ENCODE results near the gene OR8J1. TPM values are rescaled to one million over a fixed set of nuclear protein-coding genes. Genes with fewer than 3 reads are reported as not detected.

The OR8J1 gene
- not detected for total RNA-seq

GRCh38 chr11:56353991-56354390, at the start of gene OR8J1:
Gene OR8J1, plus strand, starts transcription at chr11:56354291. Its CDS starts 5,956 bp downstream, at chr11:56360247.

GRCh38 chr11:56314844-56315243, 39.2 kb upstream of the OR8J1 start, which contains the start of gene OR8K3:
Gene OR8K3, plus strand, starts transcription at chr11:56315144. Its CDS starts 3,163 bp downstream, at chr11:56318307.

GRCh38 chr11:56345739-56346138, 8.4 kb upstream of the OR8J1 start, which contains the start of gene OR8K1:
Gene OR8K1, plus strand, starts transcription at chr11:56346039. Its CDS starts 0 bp downstream, at chr11:56346039.

GRCh38 chr11:56375324-56375723, 21.2 kb downstream of the OR8J1 start, which contains the start of gene OR8U1:
Gene OR8U1, plus strand, starts transcription at chr11:56375624. Its CDS starts 0 bp downstream, at chr11:56375624.

Other genes starting within 250 kb of the OR8J1 start
- gene OR8H3, start 231.9 kb upstream of the OR8J1 start, total RNA-seq: not detected
- gene OR8J3, start 214.1 kb upstream of the OR8J1 start, total RNA-seq: not detected
- not detected for gene OR8K5, start 194.0 kb upstream of the OR8J1 start, total RNA-seq
- gene OR5J2, start 177.7 kb upstream of the OR8J1 start, total RNA-seq: not detected
- not detected for gene OR5T2, start 120.0 kb upstream of the OR8J1 start, total RNA-seq
- not detected for gene OR5T3, start 102.0 kb upstream of the OR8J1 start, total RNA-seq
- gene OR5T1, start 80.1 kb upstream of the OR8J1 start, total RNA-seq: not detected
- not detected for gene OR8H1, start 62.0 kb upstream of the OR8J1 start, total RNA-seq
- not detected for gene OR8K3, start 39.1 kb upstream of the OR8J1 start, total RNA-seq
- not detected for gene OR8K1, start 8.3 kb upstream of the OR8J1 start, total RNA-seq
- gene OR8U1, start 21.3 kb downstream of the OR8J1 start, total RNA-seq: not detected
- not detected for gene OR5AL1, start 58.4 kb downstream of the OR8J1 start, total RNA-seq
- gene OR5M3, start 119.1 kb downstream of the OR8J1 start, total RNA-seq: not detected
- not detected for gene OR5M8, start 137.1 kb downstream of the OR8J1 start, total RNA-seq
- gene OR5M11, start 189.0 kb downstream of the OR8J1 start, total RNA-seq: not detected
- gene OR5M10, start 223.4 kb downstream of the OR8J1 start, total RNA-seq: not detected

Measured in metanephros (tissue), 1 donor.